Measurements from ENCODE around the gene BUD31.

DNA sequence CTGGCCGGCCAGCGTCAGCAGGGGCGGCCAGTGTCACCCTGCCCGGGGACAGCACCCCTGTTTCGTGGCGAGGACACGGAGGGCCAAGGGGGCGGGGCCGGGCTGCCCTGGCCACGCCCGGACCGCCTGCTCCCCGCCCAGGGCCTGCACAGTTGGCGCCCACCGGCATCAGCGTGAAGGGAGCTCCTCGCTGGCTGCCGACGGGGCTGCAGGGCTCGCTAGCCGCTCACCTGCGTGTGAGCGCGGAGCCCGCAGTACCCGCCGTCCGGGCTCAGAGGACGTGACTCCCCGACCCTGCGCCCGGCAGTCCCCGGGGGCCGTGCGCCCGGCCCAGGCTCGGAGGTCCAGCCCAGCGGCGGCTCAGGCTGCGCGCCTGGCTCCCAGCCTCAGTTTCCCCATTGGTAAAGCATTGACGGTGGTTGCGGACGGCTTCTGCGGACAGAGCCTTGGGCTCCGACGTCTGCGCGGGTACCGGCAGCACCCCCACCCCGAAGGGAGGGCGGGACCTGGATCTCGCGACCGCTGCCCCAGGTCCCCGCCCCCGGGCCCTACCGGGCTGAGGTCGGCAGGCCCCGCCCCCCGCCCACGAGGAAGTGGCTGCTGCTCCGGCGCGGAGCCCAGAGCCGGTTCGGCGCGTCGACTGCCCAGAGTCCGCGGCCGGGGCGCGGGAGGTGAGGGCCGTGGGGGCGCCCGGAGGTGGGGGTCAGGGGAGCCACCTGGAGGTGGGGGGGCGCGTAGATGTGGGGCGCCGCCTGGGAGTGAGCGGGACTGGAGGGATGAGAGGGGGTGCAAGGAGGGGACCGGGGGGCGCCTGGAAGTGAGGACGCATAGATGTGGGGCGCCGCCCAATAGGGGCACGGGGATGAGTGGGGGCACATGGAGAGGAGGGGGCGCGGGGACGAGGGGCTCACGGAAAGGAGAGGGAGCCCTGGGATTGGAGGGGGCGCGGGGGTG lies 34.4 kb upstream of the BUD31 start, which contains the start of gene ARPC1B:
- TF ChIP-seq, protein P1, sequence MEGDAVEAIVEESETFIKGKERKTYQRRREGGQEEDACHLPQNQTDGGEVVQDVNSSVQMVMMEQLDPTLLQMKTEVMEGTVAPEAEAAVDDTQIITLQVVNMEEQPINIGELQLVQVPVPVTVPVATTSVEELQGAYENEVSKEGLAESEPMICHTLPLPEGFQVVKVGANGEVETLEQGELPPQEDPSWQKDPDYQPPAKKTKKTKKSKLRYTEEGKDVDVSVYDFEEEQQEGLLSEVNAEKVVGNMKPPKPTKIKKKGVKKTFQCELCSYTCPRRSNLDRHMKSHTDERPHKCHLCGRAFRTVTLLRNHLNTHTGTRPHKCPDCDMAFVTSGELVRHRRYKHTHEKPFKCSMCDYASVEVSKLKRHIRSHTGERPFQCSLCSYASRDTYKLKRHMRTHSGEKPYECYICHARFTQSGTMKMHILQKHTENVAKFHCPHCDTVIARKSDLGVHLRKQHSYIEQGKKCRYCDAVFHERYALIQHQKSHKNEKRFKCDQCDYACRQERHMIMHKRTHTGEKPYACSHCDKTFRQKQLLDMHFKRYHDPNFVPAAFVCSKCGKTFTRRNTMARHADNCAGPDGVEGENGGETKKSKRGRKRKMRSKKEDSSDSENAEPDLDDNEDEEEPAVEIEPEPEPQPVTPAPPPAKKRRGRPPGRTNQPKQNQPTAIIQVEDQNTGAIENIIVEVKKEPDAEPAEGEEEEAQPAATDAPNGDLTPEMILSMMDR (IDR thresholded peaks at IDR 0.05 in 4 of 5, conservative IDR thresholded peaks at IDR 0.05 in 1 of 5): no peak
- peak; percentile 31 to 33 for TF ChIP-seq POLR2A (IDR thresholded peaks at IDR 0.05)
